Naive B cell (primary cell): ENCODE measurements around the gene KCNN1. TPM values are rescaled to one million over a fixed set of nuclear protein-coding genes. Genes with fewer than 3 reads are reported as not detected.
"Not testable (repeated sequence)": the region's sequence is repeated elsewhere in the genome, so short reads cannot be mapped to it uniquely, and the experiment has no call there.

ENCODE experiments used
- ATAC-seq, 2 donors: fragments of 150-1000 bp; cut with Tn5 transposase; 2 replicates each; pipeline ENCODE4 v1.10.0; 2021; ENCODE audit warnings: low read depth in 2 of 2, mild to moderate bottlenecking in 2 of 2, moderate library complexity in 2 of 2
- DNase-seq: peaks from one replicate; pipeline ENCODE4 v3.0.0; 2022
- H3K27ac Mint-ChIP-seq, 6 donors: one replicate each; pipeline ENCODE4 v1.8.0; 2020 to 2022; ENCODE audit warnings: mild to moderate bottlenecking in 6 of 6, mixed read lengths in 6 of 6, moderate library complexity in 5 of 6, inconsistent platforms in 2 of 6
- H3K27me3 Mint-ChIP-seq, 3 donors: one replicate each; pipeline ENCODE4 v1.8.0; 2021 to 2022; ENCODE audit warnings: mixed read lengths in 3 of 3, mild to moderate bottlenecking in 1 of 3
- H3K36me3 Mint-ChIP-seq, 2 donors: one replicate each; pipeline ENCODE4 v1.8.0; 2020 to 2022; ENCODE audit warnings: mixed read lengths in 2 of 2, inconsistent platforms in 1 of 2, mild to moderate bottlenecking in 1 of 2
- H3K4me1 Mint-ChIP-seq, 3 donors: one replicate each; pipeline ENCODE4 v1.8.0; 2020 to 2022; ENCODE audit warnings: mixed read lengths in 3 of 3, inconsistent platforms in 1 of 3, mild to moderate bottlenecking in 1 of 3, moderate library complexity in 1 of 3
- H3K4me3 Mint-ChIP-seq, 8 donors: one replicate each; pipeline ENCODE4 v1.8.0; 2020 to 2022; ENCODE audit warnings: mild to moderate bottlenecking in 8 of 8, mixed read lengths in 8 of 8, moderate library complexity in 8 of 8, inconsistent platforms in 2 of 8
- H3K9me3 Mint-ChIP-seq, 7 donors: one replicate each; pipeline ENCODE4 v1.8.0; 2020 to 2022; ENCODE audit warnings: mixed read lengths in 7 of 7, mild to moderate bottlenecking in 5 of 7, inconsistent platforms in 2 of 7, moderate library complexity in 1 of 7
- polyA plus RNA-seq, 6 donors: library from polyadenylated mRNA; unstranded; fragments of 300-500 nt; fragmentation: Illumina TruSeq; gene quantifications; one replicate each; pipeline ENCODE4 v1.2.3, GENCODE V29; 2021; ENCODE audit warnings: low read depth in 6 of 6

Gene KCNN1
- under 1 TPM in 1 of 6 donors, not detected in 5; 0.27 TPM for polyA plus RNA-seq

DNA sequence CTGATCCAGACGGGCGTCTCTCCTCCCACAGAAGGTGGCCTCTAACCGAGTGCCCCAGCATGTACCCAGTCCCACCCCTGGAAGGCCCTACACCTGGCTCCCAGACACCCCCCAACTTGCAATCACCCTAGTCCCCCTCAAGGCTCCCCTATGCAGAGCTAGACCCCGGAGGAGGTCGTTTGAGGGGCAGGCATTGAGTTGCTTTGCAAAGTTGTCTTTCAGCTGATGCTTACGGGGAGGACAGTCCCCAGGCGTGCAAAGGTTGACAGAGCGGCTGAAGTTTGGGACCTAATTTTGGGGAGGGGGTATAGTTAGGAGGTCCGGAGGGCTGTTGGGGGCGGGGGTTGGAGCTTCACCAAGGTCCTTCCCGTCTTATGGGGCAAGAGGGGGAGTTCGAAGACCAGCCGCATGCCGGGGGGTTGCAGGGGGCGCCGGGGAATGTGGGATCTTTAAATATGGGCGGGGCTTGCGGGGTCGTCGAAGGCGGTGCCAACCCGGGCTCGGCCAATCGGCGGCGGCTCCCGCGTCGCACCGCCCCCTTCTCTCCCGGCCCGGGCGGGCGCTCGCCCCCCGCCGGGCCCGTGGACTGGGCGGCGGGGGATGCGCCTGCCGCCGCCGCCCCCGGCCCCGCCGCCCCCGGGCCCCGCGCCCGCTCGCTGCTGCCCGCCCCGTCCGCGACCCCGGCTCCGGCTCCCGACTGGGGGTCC, at the start of gene KCNN1:
KCNN1 (plus strand) TSS at position 558 of the 707 bp plus-strand sequence. CDS start 6,782 bp downstream, outside the sequence.
- Mint-ChIP-seq H3K27ac (peak within 1 kb of the TSS in 2 of 6 donors; percentile 12 to 79), H3K4me3 (peak within 1 kb of the TSS in 7 of 8 donors; percentile 64 to 88 (median 81)), H3K4me1 (peaks cover 13 to 26% (median 18%) of the 10 kb centered on the region in 3 donors), H3K27me3 (peaks cover 17 to 64% (median 46%) of the 10 kb centered on the region in 3 donors), H3K9me3 (peaks cover 0 to 2% (median 0%) of the 10 kb centered on the region in 7 donors), H3K36me3 (peaks cover 0 to 6% of the 10 kb centered on the region in 2 donors)
- no peak for DNase-seq
- ATAC-seq = peak; percentile 46 to 52

- DNase-seq, H3K4me1 Mint-ChIP-seq, H3K36me3 Mint-ChIP-seq, ATAC-seq, H3K27ac Mint-ChIP-seq, H3K4me3 Mint-ChIP-seq: not testable (repeated sequence)
- H3K9me3 Mint-ChIP-seq = peaks cover 0 to 11% (median 7%) of the 10 kb centered on the region in 7 donors
- peaks cover 0 to 21% (median 5%) of the 10 kb centered on the region in 3 donors for H3K27me3 Mint-ChIP-seq
These were observed 48.8 kb upstream of the KCNN1 start for GRCh38 chr19:17918151-17918550.

GRCh38 chr19:17919122-17919521, 47.8 kb upstream of the KCNN1 start:
- not testable (repeated sequence) for H3K27ac Mint-ChIP-seq, DNase-seq, H3K36me3 Mint-ChIP-seq, H3K4me1 Mint-ChIP-seq, H3K9me3 Mint-ChIP-seq, H3K4me3 Mint-ChIP-seq, ATAC-seq
- peaks cover 0 to 13% (median 5%) of the 10 kb centered on the region in 3 donors for H3K27me3 Mint-ChIP-seq

DNA sequence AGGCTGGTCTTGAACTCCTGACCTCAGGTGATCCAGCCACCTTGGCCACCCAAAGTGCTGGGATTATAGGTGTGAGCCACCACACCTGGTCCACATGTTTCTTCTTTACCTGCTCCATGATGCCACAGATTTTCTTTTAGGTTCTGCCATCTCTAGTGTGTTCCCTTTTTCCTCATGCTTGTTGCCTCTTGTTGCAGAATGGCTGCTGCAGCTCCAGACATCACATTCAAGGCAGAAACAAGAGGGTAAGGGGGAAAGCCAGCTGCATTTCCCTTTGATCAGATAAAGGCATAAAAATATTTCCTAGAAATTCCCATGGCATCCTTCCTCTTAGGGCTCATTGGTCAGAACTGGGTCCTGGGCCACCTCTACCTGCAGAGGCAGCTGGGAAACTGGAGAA, 46.4 kb upstream of the KCNN1 start:
- Mint-ChIP-seq H3K27ac (no peak overlapping the region), H3K4me3 (no peak overlapping the region), H3K27me3 (peaks cover 0 to 13% (median 5%) of the 10 kb centered on the region in 3 donors), H3K9me3 (peaks cover 0 to 4% (median 0%) of the 10 kb centered on the region in 7 donors), H3K4me1 (no peaks in the 10 kb centered on the region), H3K36me3 (no peaks in the 10 kb centered on the region)
- ATAC-seq (no peak), DNase-seq (no peak)

GRCh38 chr19:17922138-17922537, 44.8 kb upstream of the KCNN1 start:
- DNase-seq (no peak), ATAC-seq (no peak)
- Mint-ChIP-seq H3K4me1 (no peaks in the 10 kb centered on the region), H3K27ac (peak overlapping the region in 1 of 6 donors; percentile 60), H3K27me3 (peaks cover 0 to 13% (median 13%) of the 10 kb centered on the region in 3 donors), H3K4me3 (peak overlapping the region in 1 of 8 donors; percentile 29), H3K36me3 (no peaks in the 10 kb centered on the region), H3K9me3 (peaks cover 0 to 4% (median 0%) of the 10 kb centered on the region in 7 donors)

DNA sequence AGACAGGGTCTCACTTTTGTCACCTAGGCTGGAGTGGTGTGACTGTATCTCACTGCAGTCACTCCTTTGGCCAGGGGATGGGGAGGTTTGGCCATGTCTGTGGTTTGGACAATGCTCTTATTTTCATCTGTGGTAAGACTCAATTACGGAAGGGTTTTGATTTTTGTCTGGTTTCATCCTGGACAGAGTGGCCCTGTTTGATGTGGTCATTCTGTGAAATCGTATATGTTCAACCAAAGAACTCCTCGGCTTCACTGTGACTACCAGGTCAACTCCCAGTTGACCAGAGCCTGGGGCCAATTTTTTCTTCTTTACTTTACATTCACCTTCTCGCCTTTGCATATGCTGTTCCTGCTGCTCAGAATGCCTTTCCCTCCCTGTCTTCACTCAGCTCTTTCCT, 40.9 kb upstream of the KCNN1 start:
- no peak for DNase-seq
- Mint-ChIP-seq H3K27me3 (peaks cover 0 to 14% (median 6%) of the 10 kb centered on the region in 3 donors), H3K36me3 (no peaks in the 10 kb centered on the region), H3K9me3 (no peaks in the 10 kb centered on the region), H3K4me1 (no peaks in the 10 kb centered on the region), H3K4me3 (no peak overlapping the region), H3K27ac (no peak overlapping the region)
- no peak for ATAC-seq

DNA sequence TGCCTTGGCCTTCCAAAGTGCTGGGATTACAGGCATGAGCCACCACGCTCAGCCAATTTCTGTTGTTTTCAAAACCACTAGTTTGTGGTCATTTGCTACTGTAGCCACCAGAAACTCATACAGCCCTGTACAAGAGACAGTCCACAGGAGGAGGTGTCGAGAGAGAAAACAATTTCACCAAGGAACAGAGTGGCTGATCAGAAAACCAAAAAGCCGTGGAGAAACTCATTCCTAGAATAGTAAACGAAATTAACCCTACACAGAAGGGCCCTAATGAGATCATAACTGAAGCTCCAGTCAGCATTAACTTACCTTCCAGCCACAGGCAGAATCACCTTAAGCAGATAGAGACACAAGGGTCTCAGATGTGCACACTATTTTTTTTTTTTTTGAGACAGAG, 37.9 kb upstream of the KCNN1 start:
- no peaks in the 10 kb centered on the region for H3K9me3 Mint-ChIP-seq
- no peaks in the 10 kb centered on the region for H3K36me3 Mint-ChIP-seq
- H3K27ac Mint-ChIP-seq = no peak overlapping the region
- H3K27me3 Mint-ChIP-seq = peaks cover 0 to 14% (median 6%) of the 10 kb centered on the region in 3 donors
- H3K4me3 Mint-ChIP-seq = no peak overlapping the region
- ATAC-seq = no peak
- H3K4me1 Mint-ChIP-seq = peaks cover 11 to 22% (median 18%) of the 10 kb centered on the region in 3 donors
- DNase-seq = no peak

DNA sequence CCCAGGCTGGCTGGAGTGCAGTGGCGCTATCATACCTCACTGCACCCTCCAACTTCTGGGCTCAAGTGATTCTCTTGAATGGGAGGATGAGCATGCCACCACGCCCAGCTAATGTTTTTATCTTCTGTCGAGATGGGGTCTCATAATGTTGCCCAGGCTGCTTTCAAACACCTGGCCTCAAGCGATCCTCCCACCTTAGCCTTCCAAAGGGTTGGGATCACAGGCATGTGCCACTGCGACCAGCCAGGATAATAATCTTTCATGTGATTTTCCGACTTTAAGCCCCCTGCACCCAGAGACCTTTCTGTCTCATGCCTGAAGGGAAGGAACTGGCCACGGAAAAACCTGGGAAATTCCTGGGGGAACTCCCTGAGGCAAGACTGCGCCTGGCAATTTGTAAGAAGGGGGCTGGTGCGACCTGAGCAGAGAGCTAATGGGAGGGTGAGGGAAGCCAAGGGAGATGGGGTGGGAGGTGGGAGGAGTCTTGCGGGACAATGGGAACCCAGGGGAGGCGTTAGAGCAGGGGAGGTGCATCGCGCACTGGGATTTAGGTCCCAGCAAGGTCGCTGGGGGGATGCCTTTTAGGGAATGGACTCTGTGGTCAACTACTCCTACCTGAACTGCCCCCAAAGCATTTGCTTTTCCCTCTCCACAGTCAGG, 35.2 kb upstream of the KCNN1 start:
- Mint-ChIP-seq H3K9me3 (no peaks in the 10 kb centered on the region), H3K27me3 (peaks cover 0 to 6% (median 4%) of the 10 kb centered on the region in 3 donors), H3K4me1 (peaks cover 11 to 25% (median 18%) of the 10 kb centered on the region in 3 donors), H3K27ac (peak overlapping the region in 5 of 6 donors; percentile 26 to 98 (median 67)), H3K36me3 (no peaks in the 10 kb centered on the region), H3K4me3 (peak overlapping the region; percentile 62 to 94 (median 76))
- no peak for DNase-seq
- ATAC-seq = no peak

DNA sequence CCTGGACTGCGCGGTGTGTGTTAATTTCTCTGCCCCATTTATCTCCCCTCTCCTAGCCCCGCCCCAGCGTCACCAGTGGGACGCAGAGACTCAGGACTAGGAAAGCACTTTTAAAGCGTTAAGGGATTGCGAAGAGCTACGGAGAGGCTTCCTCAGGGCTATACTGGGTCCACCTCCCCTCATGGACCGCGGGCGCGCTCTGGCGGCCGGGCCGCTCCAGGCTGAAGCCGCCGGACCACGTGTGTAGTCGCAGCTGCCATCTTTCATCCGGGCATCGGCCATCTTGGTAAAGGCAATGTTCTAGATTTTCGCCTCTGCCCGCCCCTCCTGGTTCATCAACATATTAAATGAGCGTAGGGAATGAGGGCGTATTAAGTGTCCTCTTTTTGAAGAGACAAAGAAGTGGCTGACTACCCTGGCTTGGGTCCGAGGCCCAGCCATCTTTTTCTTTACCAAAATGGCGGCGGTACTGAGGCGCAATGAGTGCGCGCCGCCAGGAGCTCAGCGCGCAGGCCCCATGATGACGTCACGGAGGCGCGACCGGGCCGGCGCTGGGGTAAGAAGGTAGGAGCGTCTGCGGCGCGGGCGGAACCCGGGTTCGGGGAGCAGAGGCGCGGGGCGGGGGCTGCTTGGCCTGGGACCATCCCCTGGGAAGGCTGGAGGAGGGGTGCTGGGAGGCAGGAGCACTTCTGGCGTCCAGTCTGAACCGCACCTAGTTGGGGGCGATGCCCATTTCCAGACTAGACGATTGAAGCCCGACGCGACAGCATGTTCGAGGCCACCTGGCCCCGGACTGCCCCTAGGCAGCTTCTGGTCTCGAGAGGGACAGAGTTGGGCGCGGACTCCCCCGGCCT, 34.2 kb upstream of the KCNN1 start, which contains the start of gene CCDC124:
CCDC124 (plus strand) TSS at position 531 of the 854 bp plus-strand sequence. CDS start 3,406 bp downstream, outside the sequence.
- ATAC-seq (peak; percentile 95 to 97), DNase-seq (peak; percentile 94)
- Mint-ChIP-seq H3K4me1 (peaks cover 11 to 25% (median 18%) of the 10 kb centered on the region in 3 donors), H3K27ac (peak within 1 kb of the TSS; percentile 90 to 99 (median 98)), H3K4me3 (peak within 1 kb of the TSS; percentile 83 to 97 (median 94)), H3K9me3 (no peaks in the 10 kb centered on the region), H3K27me3 (no peaks in the 10 kb centered on the region), H3K36me3 (no peaks in the 10 kb centered on the region)

DNA sequence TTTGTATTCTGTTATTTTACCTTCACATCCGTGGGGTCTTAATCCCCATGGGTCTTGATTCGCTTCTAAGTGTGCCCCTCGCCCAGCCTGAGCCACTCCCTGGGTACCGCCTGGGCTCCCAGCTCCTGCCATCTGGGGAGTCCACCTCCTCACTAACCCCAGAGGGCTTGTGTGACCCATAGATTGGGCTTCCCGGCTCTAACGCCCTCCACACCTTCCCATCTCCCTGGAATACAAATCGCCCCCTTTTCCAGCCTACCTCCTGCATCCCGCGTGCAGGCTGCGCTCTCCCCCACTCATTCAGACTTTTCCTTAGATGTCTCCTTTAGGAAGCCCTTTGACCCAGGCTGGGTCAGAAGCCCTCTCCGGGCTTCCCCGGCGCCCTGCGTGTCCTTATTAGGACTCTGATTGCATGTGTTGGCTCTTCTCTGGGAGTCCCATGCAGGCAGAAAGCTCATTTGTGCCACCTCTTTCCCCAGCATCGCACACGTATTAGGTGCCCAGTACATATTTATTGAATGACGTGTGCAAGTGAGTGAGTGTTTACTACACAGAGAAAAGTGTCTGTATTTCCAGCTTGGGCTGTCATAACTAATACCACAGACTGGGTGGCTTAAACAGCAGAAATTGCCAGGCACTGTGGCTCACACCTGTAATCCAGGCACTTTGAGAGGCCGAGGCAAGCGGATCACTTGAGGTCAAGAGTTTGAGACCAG, 33.3 kb upstream of the KCNN1 start:
- no peak for ATAC-seq
- peak overlapping the region; percentile 90 to 99 (median 98) for H3K27ac Mint-ChIP-seq
- peaks cover 11 to 28% (median 18%) of the 10 kb centered on the region in 3 donors for H3K4me1 Mint-ChIP-seq
- no peaks in the 10 kb centered on the region for H3K36me3 Mint-ChIP-seq
- H3K9me3 Mint-ChIP-seq = no peaks in the 10 kb centered on the region
- H3K27me3 Mint-ChIP-seq = no peaks in the 10 kb centered on the region
- H3K4me3 Mint-ChIP-seq = peak overlapping the region; percentile 83 to 97 (median 94)
- no peak for DNase-seq

DNA sequence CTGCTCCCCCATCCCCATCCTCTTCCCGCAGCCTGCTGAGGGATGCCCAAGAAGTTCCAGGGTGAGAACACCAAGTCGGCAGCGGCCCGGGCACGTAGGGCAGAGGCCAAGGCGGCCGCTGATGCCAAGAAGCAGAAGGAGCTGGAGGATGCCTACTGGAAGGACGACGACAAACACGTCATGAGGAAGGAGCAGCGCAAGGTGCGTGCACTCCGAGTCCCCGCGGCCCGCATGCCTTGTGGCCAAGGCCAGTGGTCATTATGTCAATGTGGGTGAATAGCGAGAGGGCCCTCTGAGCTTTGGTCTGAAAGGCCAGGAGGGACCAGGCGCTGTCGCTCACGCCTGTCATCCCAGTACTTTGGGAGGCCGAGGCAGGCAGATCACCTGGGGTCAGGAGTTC, 30.5 kb upstream of the KCNN1 start:
- no peaks in the 10 kb centered on the region for H3K27me3 Mint-ChIP-seq
- H3K4me1 Mint-ChIP-seq = peaks cover 11 to 26% (median 18%) of the 10 kb centered on the region in 3 donors
- no peaks in the 10 kb centered on the region for H3K36me3 Mint-ChIP-seq
- no peak overlapping the region for H3K4me3 Mint-ChIP-seq
- no peak for ATAC-seq
- no peak overlapping the region for H3K27ac Mint-ChIP-seq
- H3K9me3 Mint-ChIP-seq = no peaks in the 10 kb centered on the region
- DNase-seq = no peak

DNA sequence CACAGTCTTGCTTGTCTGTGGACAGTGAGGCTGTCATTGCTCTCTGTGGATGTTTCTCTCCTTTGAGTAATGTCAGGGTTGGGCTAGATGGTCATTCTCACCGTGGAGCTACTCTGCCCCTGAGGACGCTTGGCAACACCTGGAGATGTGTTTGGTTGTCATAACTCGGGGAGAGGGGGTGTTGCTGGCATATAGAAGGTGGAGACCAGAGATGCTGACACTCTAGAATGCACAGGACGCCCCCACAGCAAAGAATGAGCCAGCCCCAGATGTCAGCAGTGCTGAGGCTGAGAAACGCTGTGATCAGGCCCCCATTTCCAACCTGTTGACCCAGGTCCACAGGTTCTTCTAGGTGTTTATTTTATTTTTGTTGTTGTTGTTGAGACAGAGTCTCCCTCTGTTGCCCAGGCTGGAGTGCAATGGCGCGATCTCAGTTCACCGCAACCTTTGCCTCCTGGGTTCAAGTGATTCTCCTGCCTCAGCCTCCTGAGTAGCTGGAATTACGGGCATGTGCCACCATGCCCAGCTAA, 29.5 kb upstream of the KCNN1 start:
- DNase-seq (no peak), ATAC-seq (no peak)
- H3K36me3 Mint-ChIP-seq = no peaks in the 10 kb centered on the region
- H3K27me3 Mint-ChIP-seq = no peaks in the 10 kb centered on the region
- peak overlapping the region in 1 of 6 donors; percentile 66 for H3K27ac Mint-ChIP-seq
- no peak overlapping the region for H3K4me3 Mint-ChIP-seq
- H3K9me3 Mint-ChIP-seq = no peaks in the 10 kb centered on the region
- peaks cover 11 to 17% (median 15%) of the 10 kb centered on the region in 3 donors for H3K4me1 Mint-ChIP-seq
